Gastroesophageal sphincter (tissue), 3 donors: ENCODE measurements around the gene FGFR3.

Experiments used
- CTCF ChIP-seq, 4 experiments: fragments of 200-600 bp in 2 of 4; fragments of 450-650 bp in 2 of 4; sonication (generic) in 1 of 4; IDR thresholded peaks; one replicate each; pipeline ENCODE4 v1.5.1; 2017 to 2019; ENCODE audit warnings: antibody characterized with exemption in 4 of 4, mild to moderate bottlenecking in 2 of 4, moderate library complexity in 2 of 4
- EP300 ChIP-seq: sonication (generic); formaldehyde crosslinking; IDR thresholded peaks from one replicate; pipeline ENCODE4 v1.6.1; 2017; ENCODE audit warnings: antibody characterized with exemption, mild to moderate bottlenecking
- POLR2A ChIP-seq, 2 donors: fragments of 450-650 bp; IDR thresholded peaks; one replicate each; pipeline ENCODE4 v1.6.1; 2017; ENCODE audit warnings: antibody characterized with exemption in 2 of 2, mild to moderate bottlenecking in 2 of 2, moderate library complexity in 1 of 2
- POLR2AphosphoS5 ChIP-seq: sonication (generic); formaldehyde crosslinking; IDR thresholded peaks from one replicate; pipeline ENCODE4 v1.6.1; 2017; ENCODE audit warnings: antibody characterized with exemption

- TF ChIP-seq CTCF (IDR thresholded peaks at IDR 0.05) (no peak), EP300 (no peak), POLR2AphosphoS5 (no peak), POLR2A (IDR thresholded peaks at IDR 0.05) (no peak)
Observed at GRCh38 chr4:1805493-1806222, 12.6 kb downstream of the FGFR3 start.
